IMR-90 (cell line): ENCODE results near the gene DENND5A.

ENCODE experiments used
- CEBPB ChIP-seq: IDR thresholded peaks from 2 replicates; pipeline ENCODE4 v1.6.1; 2012; ENCODE audit warnings: low read depth, low read length, improper control_type of control experiment
- CTCF ChIP-seq: conservative IDR thresholded peaks from 2 replicates; pipeline ENCODE4 v1.5.1; 2012; ENCODE audit warnings: mild to moderate bottlenecking, low read depth, low read length, improper control_type of control experiment
- ELK1 ChIP-seq: fragments of 150-350 bp; IDR thresholded peaks from 2 replicates; pipeline ENCODE4 v1.6.1; 2016; ENCODE audit warnings: low read depth, mild to moderate bottlenecking, low read length, moderate library complexity, borderline replicate concordance
- MAFK ChIP-seq: IDR thresholded peaks from 2 replicates; pipeline ENCODE4 v1.6.1; 2012; ENCODE audit warnings: low read depth, low read length, improper control_type of control experiment
- MAZ ChIP-seq: IDR thresholded peaks from 2 replicates; pipeline ENCODE4 v1.6.1; 2012; ENCODE audit warnings: low read depth, mild to moderate bottlenecking, low read length, improper control_type of control experiment, moderate library complexity, borderline replicate concordance
- MXI1 ChIP-seq: IDR thresholded peaks from 2 replicates; pipeline ENCODE4 v1.6.1; 2012; ENCODE audit warnings: low read depth, mild to moderate bottlenecking, low read length, moderate library complexity, borderline replicate concordance
- NFE2L2 ChIP-seq: fragments of 150-350 bp; IDR thresholded peaks from 2 replicates; pipeline ENCODE4 v1.6.1; 2016; ENCODE audit warnings: low read depth, mild to moderate bottlenecking, low read length
- POLR2A ChIP-seq: IDR thresholded peaks from 2 replicates; pipeline ENCODE4 v1.6.1; 2012; ENCODE audit warnings: mild to moderate bottlenecking, low read depth, low read length
- RAD21 ChIP-seq: IDR thresholded peaks from 2 replicates; pipeline ENCODE4 v1.6.1; 2012; ENCODE audit warnings: low read length, improper control_type of control experiment
- RFX5 ChIP-seq: IDR thresholded peaks from 2 replicates; pipeline ENCODE4 v1.8.0; 2012; ENCODE audit warnings: low read depth, mild to moderate bottlenecking, low read length, moderate library complexity
- SMC3 ChIP-seq: fragments of 150-350 bp; IDR thresholded peaks from 2 replicates; pipeline ENCODE4 v1.6.1; 2016; ENCODE audit warnings: low read depth, mild to moderate bottlenecking, antibody characterized with exemption, low read length, moderate library complexity
- USF2 ChIP-seq: fragments of 150-350 bp; IDR thresholded peaks from 2 replicates; pipeline ENCODE4 v1.6.1; 2017; ENCODE audit warnings: mild to moderate bottlenecking, antibody characterized with exemption, low read length, low read depth

- TF ChIP-seq MXI1 (no peak), CEBPB (no peak), ELK1 (no peak), POLR2A (no peak), CTCF (no peak), USF2 (no peak), RFX5 (no peak), MAZ (no peak), NFE2L2 (no peak), RAD21 (no peak), MAFK (no peak), SMC3 (no peak)
These were observed 36.6 kb upstream of the DENND5A start for GRCh38 chr11:9301720-9302119.
